K562 (cell line): ENCODE results near the gene RPS6KA4. TPM values are rescaled to one million over a fixed set of nuclear protein-coding genes. Genes with fewer than 3 reads are reported as not detected.
A peak's percentile ranks its signal among the peaks of the same experiment; 100 is the strongest.

Experiments used
- ATAC-seq: fragments of 200-7000 bp; cut with Tn5 transposase; 3 replicates; pipeline ENCODE4 v1.9.1; 2020; ENCODE audit warnings: moderate library complexity
- BruUV-seq: library from RNA; stranded (reverse); fragments of 400-500 nt; replicated peaks from 2 replicates; lab custom pipeline; 2021; lab: Mats Ljungman, UMichigan
- CTCF ChIA-PET: fragments of 300-600 bp; formaldehyde crosslinking; extraction: SDS; loops from one replicate; lab custom pipeline; 2021; ENCODE audit warnings: low intra/inter-chr PET ratio; lab: Yijun Ruan, JAX
- POLR2A ChIA-PET: fragments of 300-600, 350-650 bp; sonication (Branson Sonifier 250); formaldehyde crosslinking; extraction: SDS; loops from one replicate; lab custom pipeline; 2021; ENCODE audit warnings: antibody characterized with exemption, inconsistent platforms; lab: Yijun Ruan, JAX
- DNase-seq, 4 experiments: peaks; one replicate each; pipeline versions ENCODE4 v3.0.0 to v3.0.0-alpha.2; 2011 to 2018; ENCODE audit warnings: low spot score in 3 of 4, mixed read lengths in 3 of 4; ENCODE audit errors: extremely low read depth in 1 of 4
- FAIRE-seq: peaks from 2 replicates; lab custom pipeline; 2011; peaks lifted over from hg19 to GRCh38; lab: Jason Lieb, UNC
- H2AFZ ChIP-seq: 2 replicates; pipeline ENCODE4 v1.6.0; 2011; ENCODE audit warnings: low read depth, low read length, control low read depth, inconsistent platforms
- H3K27ac ChIP-seq: fragments of 200-600 bp; 3 replicates; pipeline ENCODE4 v1.8.0; 2011; ENCODE audit warnings: low read depth, mild to moderate bottlenecking, control low read depth, inconsistent platforms, low read length, moderate library complexity, mixed read lengths; ENCODE audit errors: extremely low read depth
- H3K27me3 ChIP-seq, 2 experiments: fragments of 300-600 bp in 1 of 2; 2 replicates in 1 of 2; 3 replicates in 1 of 2; pipeline versions ENCODE4 v1.6.0 to v1.8.0; 2011; ENCODE audit warnings: inconsistent platforms in 2 of 2, low read length in 2 of 2, mild to moderate bottlenecking in 1 of 2, mixed read lengths in 1 of 2, moderate library complexity in 1 of 2; ENCODE audit not compliant: control insufficient read depth in 2 of 2, insufficient read depth in 2 of 2
- H3K36me3 ChIP-seq: fragments of 300-600 bp; 3 replicates; pipeline ENCODE4 v1.8.0; 2011; ENCODE audit warnings: mild to moderate bottlenecking, low read length, inconsistent platforms; ENCODE audit not compliant: control insufficient read depth, insufficient read depth
- H3K4me1 ChIP-seq, 2 experiments: fragments of 200-600 bp in 1 of 2; replicated peaks in 1 of 2; 2 replicates in 1 of 2; 3 replicates in 1 of 2; pipeline versions ENCODE4 v1.5.1 to v1.8.0; 2011; ENCODE audit warnings: inconsistent platforms in 2 of 2, low read length in 2 of 2, mild to moderate bottlenecking in 1 of 2, mixed read lengths in 1 of 2, moderate library complexity in 1 of 2; ENCODE audit not compliant: control insufficient read depth in 2 of 2, insufficient read depth in 2 of 2
- H3K4me2 ChIP-seq: 2 replicates; pipeline ENCODE4 v1.6.1; 2011; ENCODE audit warnings: low read length, control low read depth, inconsistent platforms, mixed read lengths; ENCODE audit not compliant: insufficient read depth
- H3K4me3 ChIP-seq: fragments of 200-600 bp; sonication (generic), shearing (Covaris generic); 2 replicates; pipeline ENCODE4 v1.5.1; 2016; ENCODE audit warnings: control low read depth, inconsistent platforms
- H3K79me2 ChIP-seq: fragments of 200-600 bp; 3 replicates; pipeline ENCODE4 v1.8.0; 2011; ENCODE audit warnings: low read length, inconsistent platforms; ENCODE audit not compliant: control insufficient read depth, insufficient read depth
- H3K9ac ChIP-seq, 2 experiments: 2 replicates each; pipeline versions ENCODE4 v1.6.0 to v1.6.1; 2011; ENCODE audit warnings: low read depth in 2 of 2, low read length in 2 of 2, control low read depth in 1 of 2, inconsistent platforms in 1 of 2, mild to moderate bottlenecking in 1 of 2, mixed read lengths in 1 of 2; ENCODE audit not compliant: insufficient read depth in 1 of 2
- H3K9me1 ChIP-seq: one replicate; pipeline ENCODE4 v1.6.0; 2011; ENCODE audit warnings: inconsistent platforms, mild to moderate bottlenecking, low read length, moderate library complexity; ENCODE audit not compliant: control insufficient read depth, insufficient read depth
- H3K9me3 ChIP-seq: replicated peaks from 2 replicates; pipeline ENCODE4 v1.5.1; 2011; ENCODE audit warnings: low read depth, low read length, inconsistent platforms; ENCODE audit not compliant: control insufficient read depth, insufficient read depth
- H4K20me1 ChIP-seq: replicated peaks from 2 replicates; pipeline ENCODE4 v1.6.1; 2011; ENCODE audit warnings: low read length, inconsistent platforms, mixed read lengths; ENCODE audit not compliant: control insufficient read depth, insufficient read depth
- C11orf30 ChIP-seq: fragments of 450-650 bp; IDR thresholded peaks from 2 replicates; pipeline ENCODE4 v1.6.1; 2016; ENCODE audit warnings: low read depth, mild to moderate bottlenecking
- E2F8 ChIP-seq: fragments of 450-650 bp; IDR thresholded peaks from 2 replicates; pipeline ENCODE4 v1.7.1; 2018; ENCODE audit warnings: mild to moderate bottlenecking, low read depth; ENCODE audit not compliant: partially characterized antibody
- HNRNPL ChIP-seq: fragments of 200-400 bp; formaldehyde crosslinking; IDR thresholded peaks from 2 replicates; pipeline ENCODE4 v1.6.1; 2017; ENCODE audit warnings: low read depth, mild to moderate bottlenecking, low read length
- HNRNPUL1 ChIP-seq: fragments of 200-400 bp; formaldehyde crosslinking; IDR thresholded peaks from 2 replicates; pipeline ENCODE4 v1.6.1; 2017; ENCODE audit warnings: low read length
- MTA3 ChIP-seq: fragments of 450-650 bp; formaldehyde crosslinking; IDR thresholded peaks from 2 replicates; pipeline ENCODE4 v1.6.1; 2017; ENCODE audit warnings: mild to moderate bottlenecking, borderline replicate concordance
- NFIC ChIP-seq: fragments of 450-650 bp; IDR thresholded peaks from 2 replicates; pipeline ENCODE4 v1.6.1; 2017; ENCODE audit warnings: mild to moderate bottlenecking, inconsistent platforms
- RBBP5 ChIP-seq: fragments of 200-600 bp; sonication (generic); IDR thresholded peaks from 2 replicates; pipeline ENCODE4 v1.6.1; 2012; ENCODE audit warnings: borderline replicate concordance, mild to moderate bottlenecking, low read length, control low read depth, inconsistent platforms; ENCODE audit not compliant: insufficient read depth, poor library complexity, severe bottlenecking
- SIN3B ChIP-seq: fragments of 450-650 bp; IDR thresholded peaks from 2 replicates; pipeline ENCODE4 v1.6.1; 2017; ENCODE audit warnings: low read depth, mild to moderate bottlenecking, moderate library complexity
- SNAPC5 ChIP-seq: fragments of 250-450 bp; sonication (Bioruptor Pico); IDR thresholded peaks from 2 replicates; pipeline ENCODE4 v1.8.0; 2021; ENCODE audit warnings: moderate library complexity, mild to moderate bottlenecking, inconsistent platforms
- UBTF ChIP-seq, 2 experiments: IDR thresholded peaks; 2 replicates each; pipeline ENCODE4 v1.6.1; 2012; ENCODE audit warnings: improper control_type of control experiment in 2 of 2, low read depth in 2 of 2, low read length in 2 of 2, borderline replicate concordance in 1 of 2
- ZNF584 ChIP-seq: fragments of 200-800 bp; sonication (Bioruptor generic); IDR thresholded peaks from 2 replicates; pipeline ENCODE4 v1.6.1; 2016; ENCODE audit warnings: low read depth, mild to moderate bottlenecking, missing genetic modification characterization, missing compliant biosample characterization
- WGBS: fragments of 100-300 bp; shearing (Covaris generic); methylation state at CpG from one replicate; pipeline ENCODE4 v1.1.6; 2016; ENCODE audit warnings: low coverage, mixed read lengths; ENCODE audit not compliant: insufficient coverage; ENCODE audit errors: missing lambda C conversion rate; 5-methylcytosine and 5-hydroxymethylcytosine counted together
- in situ Hi-C: fragments of 300-500 bp; cut with MboI; formaldehyde crosslinking; loops from 4 replicates; pipeline ENCODE4 v1.15.0; 2018; ENCODE audit warnings: inconsistent platforms, mixed read lengths
- intact Hi-C: fragments of 100-400 bp; cut with micrococcal nuclease; formaldehyde crosslinking; loops from 2 replicates; pipeline ENCODE4 v1.14.2; 2022
- polyA plus RNA-seq, 8 experiments: library from polyadenylated mRNA; depleted of rRNA in 4 of 8; stranded (reverse) in 5 of 8; unstranded in 3 of 8; fragments of >200 nt; fragmentation: Nextera tagmentation in 2 of 8; fragmentation: Illumina TruSeq in 1 of 8; extraction: Ambion mirVana in 2 of 8; extraction: Trizol in 1 of 8; gene quantifications; 2 replicates each; pipeline versions ENCODE4 v1.2.1 to v1.2.3, GENCODE V29; 2011 to 2014; ENCODE audit warnings: inconsistent platforms in 1 of 8, missing spikeins in 1 of 8
- total RNA-seq, 7 experiments: library from RNA; depleted of rRNA in 6 of 7; stranded (reverse); fragments of >200 nt in 6 of 7; fragmentation: Illumina TruSeq in 2 of 7; extraction: Trizol in 2 of 7; gene quantifications; 2 replicates each; pipeline versions ENCODE4 v1.2.1 to v1.2.3, GENCODE V29; 2011 to 2021; ENCODE audit warnings: low replicate concordance in 1 of 7
- TF ChIP-seq, protein P1 (sequence below), 2 experiments: fragments of 250-450 bp in 1 of 2; fragments of 450-650 bp in 1 of 2; sonication (Bioruptor Pico) in 1 of 2; IDR thresholded peaks; 2 replicates each; pipeline versions ENCODE4 v1.6.1 to v1.8.0; 2016 to 2021; ENCODE audit warnings: mild to moderate bottlenecking in 2 of 2, moderate library complexity in 2 of 2, missing compliant biosample characterization in 1 of 2, missing genetic modification characterization in 1 of 2

RPS6KA4 gene
- total and polyA plus RNA-seq, 9 of the 15 experiments (the other 6 are each of a cell fraction or from before 2014, with no cell fraction given): 0.15 to 23.8 (median 9.8) TPM

- Histone ChIP-seq H2AFZ (0 out of 2 replicates have a peak overlapping the region, but pooled peaks have one; percentile 95), H4K20me1 (no peaks in the 10 kb centered on the region), H3K9me1 (peaks cover 3% of the 10 kb centered on the region), H3K4me1 (peaks cover 34 to 54% of the 10 kb centered on the region in 2 experiments), H3K27ac (peak overlapping the region; percentile 91), H3K9me3 (no peaks in the 10 kb centered on the region), H3K9ac (peak overlapping the region; percentile 88 to 97), H3K4me3 (peak overlapping the region; percentile 81), H3K36me3 (peaks cover 45% of the 10 kb centered on the region; the same call in 2 of the 3 replicates), H3K4me2 (peak overlapping the region; percentile 94), H3K79me2 (peaks cover 24% of the 10 kb centered on the region), H3K27me3 (no peaks in the 10 kb centered on the region)
- no peak for ATAC-seq
- peak in 1 of 4 experiments; percentile 35 for DNase-seq
- WGBS: 82% methylated on average over 20 of the region's 38 CpGs
- CTCF ChIA-PET: interaction anchor here (0.7 kb wide), 1 partner anchor 291 kb away, joined by 4 read pairs; no protein-coding TSS in a partner anchor
- in situ Hi-C loops (loop anchor here (5.0 kb wide), 1 partner anchor 297 kb away; no protein-coding TSS in a partner anchor), intact Hi-C loops (loop anchor here (5.0 kb wide), 7 partner anchors 47 to 287 kb away; partner anchors contain the start of genes FERMT3 and STIP1)
- no peak for FAIRE-seq
- BruUV-seq: no TSS peak
- POLR2A ChIA-PET: interaction anchor here (0.6 to 0.8 kb wide), 3 partner anchors 8 to 153 kb away, joined by 3 to 4 read pairs (median 3); no protein-coding TSS in a partner anchor
- TF ChIP-seq SIN3B (no peak), SNAPC5 (CRISPR knock-in tag) (no peak), HNRNPUL1 (no peak), HNRNPL (0 out of 2 replicates have a peak, but pooled peaks have one; percentile 66), UBTF (IDR thresholded peaks at IDR 0.05; ENCODE audit: borderline replicate concordance in 1 of 2, low read depth in 2 of 2, low read length in 2 of 2) (no peak), E2F8 (no peak), ZNF584 (no peak), NFIC (no peak), C11orf30 (no peak), RBBP5 (no peak), MTA3 (no peak)
- TF ChIP-seq, protein P1, sequence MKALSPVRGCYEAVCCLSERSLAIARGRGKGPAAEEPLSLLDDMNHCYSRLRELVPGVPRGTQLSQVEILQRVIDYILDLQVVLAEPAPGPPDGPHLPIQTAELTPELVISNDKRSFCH (CRISPR knock-in tag; IDR thresholded peaks at IDR 0.05): no peak
- TF ChIP-seq, protein P1 (tag; IDR thresholded peaks at IDR 0.05): no peak
Measured at GRCh38 chr11:64359712-64360445, 917 bp downstream of the RPS6KA4 start.
